ENCODE measurements around the gene DDX46.
"Not testable (repeated sequence)": the region's sequence is repeated elsewhere in the genome, so short reads cannot be mapped to it uniquely, and the experiment has no call there.

DDX46 gene

GRCh38 chr5:134784241-134784920, 25.8 kb downstream of the DDX46 start:
- no peak for DNase-seq

- DNase-seq, result no peak
These were observed 26.5 kb downstream of the DDX46 start for GRCh38 chr5:134784946-134785620.

- no peak for DNase-seq
These were observed 29.1 kb downstream of the DDX46 start for GRCh38 chr5:134787692-134788091.

GRCh38 chr5:134791580-134791979, 33.0 kb downstream of the DDX46 start:
- no peak for DNase-seq

GRCh38 chr5:134792286-134792685, 33.7 kb downstream of the DDX46 start:
- DNase-seq, result no peak

GRCh38 chr5:134793111-134793510, 34.5 kb downstream of the DDX46 start:
- DNase-seq, result no peak

- no peak for DNase-seq
These were observed 35.5 kb downstream of the DDX46 start for GRCh38 chr5:134794082-134794481.

- no peak for DNase-seq
These were observed 36.2 kb downstream of the DDX46 start for GRCh38 chr5:134794819-134795218.

- DNase-seq, result no peak
These were observed 39.9 kb downstream of the DDX46 start for GRCh38 chr5:134798468-134798867.

- peak in 15 of 56 donors; percentile 1 to 38 (median 12) for DNase-seq
These were observed 45.2 kb downstream of the DDX46 start for GRCh38 chr5:134803821-134804220.

- no peak for DNase-seq
These were observed 54.8 kb downstream of the DDX46 start for GRCh38 chr5:134813407-134813806.

GRCh38 chr5:134813827-134814226, 55.2 kb downstream of the DDX46 start:
- DNase-seq, result no peak

- no peak for DNase-seq
These were observed 58.4 kb downstream of the DDX46 start for GRCh38 chr5:134817006-134817405.

GRCh38 chr5:134818776-134819175, 60.2 kb downstream of the DDX46 start:
- no peak for DNase-seq

GRCh38 chr5:134819407-134819963, 60.9 kb downstream of the DDX46 start:
- no peak for DNase-seq

- no peak for DNase-seq
These were observed 63.3 kb downstream of the DDX46 start for GRCh38 chr5:134821841-134822240.

GRCh38 chr5:134824681-134825080, 66.1 kb downstream of the DDX46 start:
- no peak for DNase-seq

- DNase-seq, result no peak
These were observed 66.6 kb downstream of the DDX46 start for GRCh38 chr5:134825212-134825611.

GRCh38 chr5:134833340-134834032, 74.9 kb downstream of the DDX46 start:
- no peak for DNase-seq

GRCh38 chr5:134835623-134836022, 77.0 kb downstream of the DDX46 start:
- DNase-seq, result no peak

GRCh38 chr5:134837530-134838181, 79.1 kb downstream of the DDX46 start:
- DNase-seq, result no peak

GRCh38 chr5:134838361-134838760, 79.8 kb downstream of the DDX46 start:
- not testable (repeated sequence) for DNase-seq
